Ovary (tissue), 3 donors: ENCODE data around the gene TASP1.

Experiments
- EP300 ChIP-seq: sonication (generic); formaldehyde crosslinking; IDR thresholded peaks from one replicate; pipeline ENCODE4 v1.6.1; 2017; ENCODE audit warnings: antibody characterized with exemption
- POLR2A ChIP-seq: fragments of 450-650 bp; IDR thresholded peaks from one replicate; pipeline ENCODE4 v1.6.1; 2017; ENCODE audit warnings: antibody characterized with exemption, mild to moderate bottlenecking, moderate library complexity
- TF ChIP-seq, protein P1 (sequence below), 3 donors: fragments of 450-650 bp in 2 of 3; fragments of 200-600 bp in 1 of 3; IDR thresholded peaks; one replicate each; pipeline versions ENCODE4 v1.5.1 to v1.8.0; 2016 to 2022; ENCODE audit warnings: antibody characterized with exemption in 3 of 3, mild to moderate bottlenecking in 1 of 3
- donor health status: DM: no; HTN: no; CAD: no.

DNA sequence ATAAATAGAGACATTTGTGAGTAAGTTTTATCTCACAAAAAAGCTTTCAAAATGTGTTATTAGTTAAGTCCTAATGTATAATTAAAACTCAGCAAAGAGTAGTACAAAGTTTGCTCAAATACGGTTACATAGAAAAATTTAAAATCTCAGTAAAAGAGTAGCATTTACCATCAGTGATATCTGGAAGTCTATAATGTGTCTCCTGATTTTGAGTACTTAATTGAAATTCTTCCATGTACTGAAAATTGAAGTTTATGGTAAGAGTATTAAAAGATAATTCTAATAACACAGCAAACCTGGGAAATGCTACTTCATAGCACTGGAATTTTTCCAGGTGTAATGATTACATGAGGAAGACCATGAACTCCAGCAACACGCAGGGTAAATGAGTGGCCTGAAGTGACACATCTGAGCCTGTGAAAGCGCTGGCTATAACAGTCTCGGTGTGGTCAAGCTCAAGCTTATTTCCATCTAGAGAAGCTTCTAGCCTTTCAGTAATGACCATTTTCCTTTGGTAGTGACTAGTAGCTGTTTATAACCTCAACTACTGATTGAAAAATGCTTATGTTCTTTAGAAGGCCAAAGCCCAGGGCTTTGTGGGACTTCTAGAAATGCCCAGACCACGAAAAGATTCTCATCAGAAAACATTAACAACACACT, 214.4 kb downstream of the TASP1 start:
- TF ChIP-seq, protein P1, sequence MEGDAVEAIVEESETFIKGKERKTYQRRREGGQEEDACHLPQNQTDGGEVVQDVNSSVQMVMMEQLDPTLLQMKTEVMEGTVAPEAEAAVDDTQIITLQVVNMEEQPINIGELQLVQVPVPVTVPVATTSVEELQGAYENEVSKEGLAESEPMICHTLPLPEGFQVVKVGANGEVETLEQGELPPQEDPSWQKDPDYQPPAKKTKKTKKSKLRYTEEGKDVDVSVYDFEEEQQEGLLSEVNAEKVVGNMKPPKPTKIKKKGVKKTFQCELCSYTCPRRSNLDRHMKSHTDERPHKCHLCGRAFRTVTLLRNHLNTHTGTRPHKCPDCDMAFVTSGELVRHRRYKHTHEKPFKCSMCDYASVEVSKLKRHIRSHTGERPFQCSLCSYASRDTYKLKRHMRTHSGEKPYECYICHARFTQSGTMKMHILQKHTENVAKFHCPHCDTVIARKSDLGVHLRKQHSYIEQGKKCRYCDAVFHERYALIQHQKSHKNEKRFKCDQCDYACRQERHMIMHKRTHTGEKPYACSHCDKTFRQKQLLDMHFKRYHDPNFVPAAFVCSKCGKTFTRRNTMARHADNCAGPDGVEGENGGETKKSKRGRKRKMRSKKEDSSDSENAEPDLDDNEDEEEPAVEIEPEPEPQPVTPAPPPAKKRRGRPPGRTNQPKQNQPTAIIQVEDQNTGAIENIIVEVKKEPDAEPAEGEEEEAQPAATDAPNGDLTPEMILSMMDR (IDR thresholded peaks at IDR 0.05): no peak
- TF ChIP-seq EP300 (no peak), POLR2A (no peak)
